ENCODE measurements around the gene DCX.

DCX gene

GRCh38 chrX:111322231-111322855 lies 89.6 kb downstream of the DCX start:
- intact Hi-C loops (cut with DNase I), result no loop called here
- DNase-seq, result no peak

GRCh38 chrX:111319451-111319850 lies 92.5 kb downstream of the DCX start:
- intact Hi-C loops (cut with DNase I), result no loop called here
- no peak for DNase-seq

- intact Hi-C loops (cut with DNase I), result no loop called here
- DNase-seq, result no peak
Observed at GRCh38 chrX:111318901-111319300, 93.1 kb downstream of the DCX start.

GRCh38 chrX:111309083-111309482 lies 102.9 kb downstream of the DCX start:
- DNase-seq, result no peak
- intact Hi-C loops (cut with DNase I), result no loop called here

GRCh38 chrX:111308039-111308438 lies 104.0 kb downstream of the DCX start:
- no peak for DNase-seq
- intact Hi-C loops (cut with DNase I), result no loop called here

- DNase-seq, result no peak
- intact Hi-C loops (cut with DNase I), result no loop called here
Observed at GRCh38 chrX:111302284-111302683, 109.7 kb downstream of the DCX start.

GRCh38 chrX:111288841-111289240 lies 123.2 kb downstream of the DCX start:
- intact Hi-C loops (cut with DNase I), result no loop called here
- DNase-seq, result no peak

- intact Hi-C loops (cut with DNase I), result no loop called here
- DNase-seq, result no peak
Observed at GRCh38 chrX:111284631-111285293, 127.2 kb downstream of the DCX start.

- DNase-seq, result no peak
- intact Hi-C loops (cut with DNase I), result no loop called here
Observed at GRCh38 chrX:111283446-111283845, 128.5 kb downstream of the DCX start.

- DNase-seq, result no peak
- intact Hi-C loops (cut with DNase I), result no loop called here
Observed at GRCh38 chrX:111282991-111283390, 129.0 kb downstream of the DCX start.

- DNase-seq, result no peak
- intact Hi-C loops (cut with DNase I), result no loop called here
Observed at GRCh38 chrX:111282139-111282538, 129.9 kb downstream of the DCX start.

GRCh38 chrX:111270339-111270738 lies 141.7 kb downstream of the DCX start, which contains the start of gene CAPN6:
CAPN6 (minus strand) TSS chrX:111270483; CDS start chrX:111263936, 6,547 bp downstream.
- no peak for DNase-seq
- intact Hi-C loops (cut with DNase I), result no loop called here

GRCh38 chrX:111268506-111268905 lies 143.5 kb downstream of the DCX start:
- DNase-seq, result no peak
- intact Hi-C loops (cut with DNase I), result no loop called here

- DNase-seq, result no peak
- intact Hi-C loops (cut with DNase I), result loop anchor here (2.0 kb wide), 1 partner anchor 179 kb away; no protein-coding TSS in a partner anchor
Observed at GRCh38 chrX:111265486-111265885, 146.5 kb downstream of the DCX start.

- intact Hi-C loops (cut with DNase I), result loop anchor here (2.0 kb wide), 1 partner anchor 180 kb away; no protein-coding TSS in a partner anchor
- DNase-seq, result no peak
Observed at GRCh38 chrX:111264385-111264784, 147.6 kb downstream of the DCX start.

- intact Hi-C loops (cut with DNase I), result no loop called here
- DNase-seq, result no peak
Observed at GRCh38 chrX:111262086-111262485, 149.9 kb downstream of the DCX start.

- DNase-seq, result no peak
Observed at GRCh38 chrX:111260451-111260850, 151.5 kb downstream of the DCX start.

GRCh38 chrX:111259559-111259958 lies 152.4 kb downstream of the DCX start:
- intact Hi-C loops (cut with DNase I), result no loop called here
- no peak for DNase-seq

More at GRCh38 chrX:111260451-111260850, 151.5 kb downstream of the DCX start:
- intact Hi-C loops (cut with DNase I), result no loop called here

- DNase-seq, result no peak
- intact Hi-C loops (cut with DNase I), result no loop called here
Observed at GRCh38 chrX:111257733-111258132, 154.3 kb downstream of the DCX start.

- DNase-seq, result no peak
- intact Hi-C loops (cut with DNase I), result no loop called here
Observed at GRCh38 chrX:111254896-111255693, 156.9 kb downstream of the DCX start.

- DNase-seq, result no peak
- intact Hi-C loops (cut with DNase I), result loop anchor here (5.0 kb wide), 1 partner anchor 392 kb away; no protein-coding TSS in a partner anchor
Observed at GRCh38 chrX:111244235-111244750, 167.7 kb downstream of the DCX start.

Data from posterior cingulate gyrus (tissue), 11 donors.